Peyer's patch (tissue), 4 donors: Measurements from ENCODE around the gene PAK1IP1. TPM values are rescaled to one million over a fixed set of nuclear protein-coding genes. Genes with fewer than 3 reads are reported as not detected.
A peak's percentile ranks its signal among the peaks of the same experiment; 100 is the strongest.

Experiments used
- DNase-seq, 3 donors: peaks; one replicate each; pipeline ENCODE4 v3.0.0-alpha.2; 2017 to 2019
- H3K27ac ChIP-seq, 4 donors: fragments of 200-600 bp; sonication (generic); one replicate each; pipeline ENCODE4 v1.5.1; 2016 to 2019
- H3K27me3 ChIP-seq, 2 donors: fragments of 200-600 bp; sonication (generic); one replicate each; pipeline ENCODE4 v1.5.1; 2019
- H3K36me3 ChIP-seq, 3 donors: fragments of 200-600 bp; sonication (generic); one replicate each; pipeline ENCODE4 v1.5.1; 2016 to 2019
- H3K4me1 ChIP-seq, 4 donors: fragments of 200-600 bp; sonication (generic); one replicate each; pipeline ENCODE4 v1.5.1; 2016 to 2019
- H3K4me3 ChIP-seq, 4 donors: fragments of 200-600 bp; sonication (generic); 1 replicate in 3 of 4; 2 replicates in 1 of 4; pipeline ENCODE4 v1.5.1; 2016 to 2019; ENCODE audit warnings: mild to moderate bottlenecking in 1 of 4
- H3K9me3 ChIP-seq, 4 donors: fragments of 200-600 bp; sonication (generic); one replicate each; pipeline ENCODE4 v1.5.1; 2016 to 2019; ENCODE audit warnings: mild to moderate bottlenecking in 1 of 4
- CTCF ChIP-seq, 6 experiments: fragments of 450-650 bp in 4 of 6; fragments of 200-600 bp in 2 of 6; sonication (generic) in 1 of 6; IDR thresholded peaks; one replicate each; pipeline ENCODE4 v1.5.1; 2017 to 2019; ENCODE audit warnings: antibody characterized with exemption in 6 of 6, mild to moderate bottlenecking in 3 of 6, moderate library complexity in 1 of 6
- POLR2A ChIP-seq, 2 donors: fragments of 450-650 bp; IDR thresholded peaks; one replicate each; pipeline ENCODE4 v1.5.1; 2017; ENCODE audit warnings: antibody characterized with exemption in 2 of 2, mild to moderate bottlenecking in 2 of 2, moderate library complexity in 2 of 2
- total RNA-seq, 4 donors: library from RNA; depleted of rRNA; stranded (reverse); fragments of >200 nt; gene quantifications; one replicate each; pipeline ENCODE4 v1.1.0, GENCODE V29; 2016

The PAK1IP1 gene
- total RNA-seq, 4 donors from 2014 or later, result 3.3 to 6.8 (median 5.5) TPM

- DNase-seq, result no peak
- no peak for TF ChIP-seq POLR2A (IDR thresholded peaks at IDR 0.05)
- TF ChIP-seq CTCF (IDR thresholded peaks at IDR 0.05), result no peak
- Histone ChIP-seq H3K27ac (no peak overlapping the region), H3K4me3 (no peak overlapping the region), H3K9me3 (no peaks in the 10 kb centered on the region), H3K27me3 (no peaks in the 10 kb centered on the region), H3K4me1 (no peaks in the 10 kb centered on the region), H3K36me3 (no peaks in the 10 kb centered on the region)
Observed at GRCh38 chr6:10686901-10687300, 7.9 kb upstream of the PAK1IP1 start.

DNA sequence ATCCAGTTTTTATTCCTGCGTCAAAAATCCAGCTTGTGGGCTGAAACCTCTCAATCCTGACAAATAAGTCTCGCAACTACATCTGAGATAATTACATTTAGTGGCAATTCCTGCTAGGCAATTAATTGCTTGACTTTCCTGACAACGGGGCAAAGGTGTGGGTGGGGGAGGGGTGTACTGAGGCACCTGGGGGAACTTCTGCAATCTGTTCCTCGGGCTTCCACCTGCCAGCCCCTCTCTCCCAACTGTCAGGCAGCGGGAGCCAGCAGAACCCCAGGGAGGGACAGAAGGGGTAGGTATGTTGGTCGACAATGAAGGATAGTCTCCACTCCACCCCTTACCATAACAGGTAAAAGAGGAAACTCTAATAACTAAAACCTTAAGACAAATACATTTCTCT is 7.2 kb upstream of the PAK1IP1 start:
- Histone ChIP-seq H3K27me3 (no peaks in the 10 kb centered on the region), H3K9me3 (no peaks in the 10 kb centered on the region), H3K36me3 (no peaks in the 10 kb centered on the region), H3K27ac (no peak overlapping the region), H3K4me3 (no peak overlapping the region), H3K4me1 (no peaks in the 10 kb centered on the region)
- TF ChIP-seq CTCF (IDR thresholded peaks at IDR 0.05) (no peak), POLR2A (IDR thresholded peaks at IDR 0.05) (no peak)
- no peak for DNase-seq

GRCh38 chr6:10690651-10691445 is 3.9 kb upstream of the PAK1IP1 start:
- Histone ChIP-seq H3K27ac (no peak overlapping the region), H3K9me3 (no peaks in the 10 kb centered on the region), H3K4me3 (no peak overlapping the region), H3K4me1 (peaks cover 3 to 12% (median 6%) of the 10 kb centered on the region in 4 donors), H3K27me3 (no peaks in the 10 kb centered on the region), H3K36me3 (no peaks in the 10 kb centered on the region)
- DNase-seq, result no peak
- TF ChIP-seq CTCF (IDR thresholded peaks at IDR 0.05) (no peak), POLR2A (IDR thresholded peaks at IDR 0.05) (no peak)

DNA sequence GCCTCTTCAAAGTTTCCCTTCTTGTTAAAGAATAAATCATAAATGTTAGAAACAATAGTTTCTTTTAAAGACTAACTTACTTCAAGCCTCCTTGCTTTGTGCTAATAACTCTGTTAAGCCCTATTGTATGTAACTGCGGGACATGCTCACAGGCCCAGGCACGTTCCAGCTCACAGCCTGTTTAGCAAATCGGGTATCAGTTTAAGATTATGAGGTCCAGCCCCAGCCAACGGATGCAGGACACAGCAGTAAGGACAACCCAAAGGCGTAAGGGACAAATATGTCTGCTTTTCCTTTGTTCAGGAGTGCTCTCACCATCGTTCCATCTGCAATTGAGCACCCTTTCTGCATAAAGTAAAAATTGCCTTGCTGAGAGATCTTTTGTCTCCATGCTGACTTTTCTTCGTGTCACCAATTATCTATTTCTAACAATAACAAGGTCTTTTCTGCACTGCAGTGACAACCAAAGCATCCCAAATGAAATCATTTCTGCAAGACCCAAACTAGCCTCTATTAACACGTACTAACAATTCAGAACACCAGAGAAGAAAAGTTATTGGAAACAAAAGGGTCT is 1.7 kb upstream of the PAK1IP1 start:
- Histone ChIP-seq H3K4me3 (peak overlapping the region in 1 of 4 donors; percentile 84), H3K27me3 (no peaks in the 10 kb centered on the region), H3K9me3 (no peaks in the 10 kb centered on the region), H3K4me1 (peaks cover 3 to 15% (median 8%) of the 10 kb centered on the region in 4 donors), H3K36me3 (peaks cover 0 to under 1% (median 0%) of the 10 kb centered on the region in 3 donors), H3K27ac (no peak overlapping the region)
- no peak for DNase-seq
- TF ChIP-seq POLR2A (IDR thresholded peaks at IDR 0.05) (no peak), CTCF (IDR thresholded peaks at IDR 0.05) (no peak)

DNA sequence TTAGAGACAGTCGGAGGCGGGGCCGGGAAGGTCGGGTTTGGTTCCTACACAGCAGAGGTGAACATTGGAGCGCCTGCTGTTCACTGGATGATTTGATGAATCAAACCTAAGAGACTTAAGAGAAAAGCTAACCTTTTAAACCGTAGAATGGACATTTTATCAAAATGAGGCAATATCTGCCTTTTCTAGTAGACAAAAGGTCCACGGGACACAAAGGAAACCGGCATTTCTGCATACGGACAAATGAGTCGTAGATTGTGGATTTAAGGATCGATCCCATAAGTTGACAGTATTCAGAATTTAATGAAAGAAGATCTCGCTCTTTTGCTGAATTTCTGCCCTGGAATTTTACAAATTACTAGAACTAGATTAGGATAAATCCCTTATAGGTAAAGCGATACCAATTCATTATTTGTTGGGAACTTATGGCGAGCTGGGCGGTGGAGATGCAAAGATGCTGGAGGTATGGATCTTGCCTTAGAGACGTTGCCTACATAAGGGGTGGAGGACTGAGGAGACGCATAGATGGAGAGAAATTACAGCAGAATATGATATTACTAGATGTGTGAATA is 400 bp downstream of the PAK1IP1 start:
- TF ChIP-seq CTCF (IDR thresholded peaks at IDR 0.05) (no peak), POLR2A (IDR thresholded peaks at IDR 0.05) (no peak)

More for the DNA sequence above, 400 bp downstream of the PAK1IP1 start:
- DNase-seq, result no peak
- Histone ChIP-seq H3K27ac (peak overlapping the region; percentile 87 to 98 (median 93)), H3K36me3 (peaks cover 0 to 15% (median 0%) of the 10 kb centered on the region in 3 donors), H3K9me3 (no peaks in the 10 kb centered on the region), H3K4me1 (peaks cover 3 to 15% (median 8%) of the 10 kb centered on the region in 4 donors), H3K4me3 (peak overlapping the region; percentile 77 to 90 (median 86)), H3K27me3 (no peaks in the 10 kb centered on the region)
